ENCODE measurements around the gene PPP2R5A.
"Not testable (repeated sequence)": the region's sequence is repeated elsewhere in the genome, so short reads cannot be mapped to it uniquely, and the experiment has no call there.

Gene PPP2R5A

DNA sequence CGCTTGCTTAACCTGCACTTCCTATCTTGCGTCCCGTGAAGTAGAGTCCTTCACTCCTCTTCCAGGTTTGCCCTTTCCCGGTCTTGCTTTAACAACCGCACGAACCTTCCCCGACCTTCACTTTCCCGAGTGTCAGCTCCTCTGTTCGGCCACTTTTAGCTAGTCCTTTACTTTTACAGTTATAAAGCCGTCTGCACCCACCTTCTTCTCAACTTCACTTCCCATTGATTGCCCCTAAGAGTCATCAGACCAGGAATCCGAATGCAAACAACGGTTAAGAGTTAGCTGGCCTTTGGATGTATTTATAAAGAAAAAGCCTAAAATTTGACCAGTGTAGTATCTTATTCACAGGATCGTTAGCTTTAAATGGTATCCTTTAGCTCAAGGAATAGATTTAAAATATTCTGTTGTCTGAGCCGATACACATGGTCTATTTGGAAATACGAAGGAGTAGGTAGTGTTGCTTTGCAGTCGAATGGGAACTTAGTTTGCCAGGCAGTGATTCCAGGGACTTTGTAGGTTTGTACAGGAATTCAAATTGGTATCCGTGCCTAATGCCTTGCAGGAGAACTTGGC is 1.4 kb downstream of the PPP2R5A start:
- H3K27me3 ChIP-seq (ENCODE audit: low read length): no peaks in the 10 kb centered on the region

DNA sequence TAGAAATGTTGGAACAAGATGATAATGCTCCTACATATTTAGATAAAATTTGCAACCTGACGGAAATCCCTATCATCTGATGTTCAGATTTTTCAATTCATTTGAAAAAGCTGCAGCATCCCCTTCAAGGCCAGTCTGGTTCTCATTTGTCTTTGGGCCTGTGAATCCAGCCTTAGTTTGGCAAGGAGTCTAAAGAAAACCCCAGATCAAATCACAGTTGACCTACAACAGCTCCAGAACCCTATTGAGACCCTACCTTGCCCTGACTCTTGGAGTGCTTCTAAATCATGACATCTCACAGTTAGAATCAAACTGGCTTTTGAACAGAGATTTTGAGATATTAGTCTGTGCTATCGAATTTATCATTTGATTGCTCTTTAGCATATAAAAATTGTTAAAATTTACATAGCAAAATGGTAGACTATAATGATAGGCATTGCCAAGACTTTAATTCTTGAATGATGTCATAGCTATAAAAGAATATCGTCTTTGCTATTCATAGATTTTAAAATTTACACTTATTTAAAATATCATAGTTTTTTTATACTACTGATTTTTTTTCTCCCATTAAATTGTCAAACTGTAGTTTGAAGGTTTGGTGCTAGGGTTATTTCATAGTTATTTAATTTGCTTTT is 2.2 kb downstream of the PPP2R5A start:
- Histone ChIP-seq H4K20me1 (ENCODE audit: low read depth, low read length) (peaks cover 21% of the 10 kb centered on the region; the same call in 1 of the 2 replicates), H3K9ac (ENCODE audit: low read length) (peak overlapping the region; percentile 83), H3K4me3 (ENCODE audit: insufficient read depth, low read length, poor library complexity, severe bottlenecking) (peak overlapping the region; percentile 93), H3K36me3 (ENCODE audit: low read length) (no peaks in the 10 kb centered on the region; the same call in 1 of the 2 replicates), H3F3A (ENCODE audit: insufficient read depth) (peaks cover 15% of the 10 kb centered on the region), H3K9me3 (ENCODE audit: insufficient read depth, low read length) (no peaks in the 10 kb centered on the region), H3K9me2 (replicated peaks; ENCODE audit: insufficient read depth, low read length) (no peaks in the 10 kb centered on the region), H3K4me2 (ENCODE audit: low read depth, low read length, poor library complexity, severe bottlenecking) (peak overlapping the region; percentile 99), H3K79me2 (ENCODE audit: insufficient read depth, low read length) (peaks cover 62% of the 10 kb centered on the region), H3K27ac (ENCODE audit: low read depth, low read length) (peak overlapping the region; percentile 88; the same call in 1 of the 2 replicates), H2AFZ (ENCODE audit: low read depth, low read length, severe bottlenecking) (no peak overlapping the region), H3K27me3 (ENCODE audit: low read length) (no peaks in the 10 kb centered on the region)
- TF ChIP-seq, protein P1, sequence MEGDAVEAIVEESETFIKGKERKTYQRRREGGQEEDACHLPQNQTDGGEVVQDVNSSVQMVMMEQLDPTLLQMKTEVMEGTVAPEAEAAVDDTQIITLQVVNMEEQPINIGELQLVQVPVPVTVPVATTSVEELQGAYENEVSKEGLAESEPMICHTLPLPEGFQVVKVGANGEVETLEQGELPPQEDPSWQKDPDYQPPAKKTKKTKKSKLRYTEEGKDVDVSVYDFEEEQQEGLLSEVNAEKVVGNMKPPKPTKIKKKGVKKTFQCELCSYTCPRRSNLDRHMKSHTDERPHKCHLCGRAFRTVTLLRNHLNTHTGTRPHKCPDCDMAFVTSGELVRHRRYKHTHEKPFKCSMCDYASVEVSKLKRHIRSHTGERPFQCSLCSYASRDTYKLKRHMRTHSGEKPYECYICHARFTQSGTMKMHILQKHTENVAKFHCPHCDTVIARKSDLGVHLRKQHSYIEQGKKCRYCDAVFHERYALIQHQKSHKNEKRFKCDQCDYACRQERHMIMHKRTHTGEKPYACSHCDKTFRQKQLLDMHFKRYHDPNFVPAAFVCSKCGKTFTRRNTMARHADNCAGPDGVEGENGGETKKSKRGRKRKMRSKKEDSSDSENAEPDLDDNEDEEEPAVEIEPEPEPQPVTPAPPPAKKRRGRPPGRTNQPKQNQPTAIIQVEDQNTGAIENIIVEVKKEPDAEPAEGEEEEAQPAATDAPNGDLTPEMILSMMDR (IDR thresholded peaks at IDR 0.05; ENCODE audit: insufficient read depth, low read length, poor library complexity, severe bottlenecking): no peak
- no peak for TF ChIP-seq EZH2phosphoT487 (conservative IDR thresholded peaks at IDR 0.05; ENCODE audit: low read length)

More for the DNA sequence above, 1.4 kb downstream of the PPP2R5A start:
- peaks cover 15% of the 10 kb centered on the region for H3F3A ChIP-seq (ENCODE audit: insufficient read depth)
- H3K4me3 ChIP-seq (ENCODE audit: insufficient read depth, low read length, poor library complexity, severe bottlenecking): peak overlapping the region; percentile 93
- no peaks in the 10 kb centered on the region for H3K9me2 ChIP-seq (replicated peaks; ENCODE audit: insufficient read depth, low read length)
- H2AFZ ChIP-seq (ENCODE audit: low read depth, low read length, severe bottlenecking): peak overlapping the region; percentile 59
- H4K20me1 ChIP-seq (ENCODE audit: low read depth, low read length): peaks cover 14% of the 10 kb centered on the region; the same call in 1 of the 2 replicates
- H3K27ac ChIP-seq (ENCODE audit: low read depth, low read length): peak overlapping the region; percentile 88
- H3K9ac ChIP-seq (ENCODE audit: low read length): peak overlapping the region; percentile 83
- TF ChIP-seq, protein P1 (IDR thresholded peaks at IDR 0.05; ENCODE audit: insufficient read depth, low read length, poor library complexity, severe bottlenecking): no peak
- no peak for TF ChIP-seq EZH2phosphoT487 (conservative IDR thresholded peaks at IDR 0.05; ENCODE audit: low read length)
- no peaks in the 10 kb centered on the region for H3K9me3 ChIP-seq (ENCODE audit: insufficient read depth, low read length)
- H3K79me2 ChIP-seq (ENCODE audit: insufficient read depth, low read length): peaks cover 55% of the 10 kb centered on the region
- peak overlapping the region; percentile 99 for H3K4me2 ChIP-seq (ENCODE audit: low read depth, low read length, poor library complexity, severe bottlenecking)
- H3K36me3 ChIP-seq (ENCODE audit: low read length): no peaks in the 10 kb centered on the region; the same call in 1 of the 2 replicates

DNA sequence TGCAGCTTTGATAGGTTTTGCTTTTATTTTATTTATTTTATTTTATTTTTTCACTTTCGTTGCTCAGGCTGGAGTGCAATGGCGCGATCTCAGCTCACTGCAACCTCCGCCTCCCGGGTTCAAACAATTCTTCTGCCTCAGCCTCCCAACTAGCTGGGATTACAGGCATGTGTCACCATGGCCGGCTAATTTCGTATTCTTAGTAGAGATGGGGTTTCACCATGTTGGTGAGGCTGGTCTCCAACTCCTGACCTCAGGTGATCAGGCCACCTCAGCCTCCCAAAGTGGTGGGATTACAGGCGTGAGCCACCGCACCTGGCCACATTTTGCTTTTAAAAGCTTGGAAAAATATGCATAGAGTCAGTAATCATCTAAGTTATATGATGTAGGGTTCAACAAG is 2.8 kb downstream of the PPP2R5A start:
- Histone ChIP-seq H3K4me2 (ENCODE audit: low read depth, low read length, poor library complexity, severe bottlenecking) (peak overlapping the region; percentile 99), H3K79me2 (ENCODE audit: insufficient read depth, low read length) (peaks cover 68% of the 10 kb centered on the region), H3F3A (ENCODE audit: insufficient read depth) (peaks cover 15% of the 10 kb centered on the region), H4K20me1 (ENCODE audit: low read depth, low read length) (peaks cover 27% of the 10 kb centered on the region; the same call in 1 of the 2 replicates), H3K9ac (ENCODE audit: low read length) (0 out of 2 replicates have a peak overlapping the region, but pooled peaks have one; percentile 6), H3K4me3 (ENCODE audit: insufficient read depth, low read length, poor library complexity, severe bottlenecking) (peak overlapping the region; percentile 43)
- H3K9me2 ChIP-seq (replicated peaks; ENCODE audit: insufficient read depth, low read length); H3K27ac ChIP-seq (ENCODE audit: low read depth, low read length); H3K27me3 ChIP-seq (ENCODE audit: low read length); H3K9me3 ChIP-seq (ENCODE audit: insufficient read depth, low read length); H2AFZ ChIP-seq (ENCODE audit: low read depth, low read length, severe bottlenecking); H3K36me3 ChIP-seq (ENCODE audit: low read length): not testable (repeated sequence)

DNA sequence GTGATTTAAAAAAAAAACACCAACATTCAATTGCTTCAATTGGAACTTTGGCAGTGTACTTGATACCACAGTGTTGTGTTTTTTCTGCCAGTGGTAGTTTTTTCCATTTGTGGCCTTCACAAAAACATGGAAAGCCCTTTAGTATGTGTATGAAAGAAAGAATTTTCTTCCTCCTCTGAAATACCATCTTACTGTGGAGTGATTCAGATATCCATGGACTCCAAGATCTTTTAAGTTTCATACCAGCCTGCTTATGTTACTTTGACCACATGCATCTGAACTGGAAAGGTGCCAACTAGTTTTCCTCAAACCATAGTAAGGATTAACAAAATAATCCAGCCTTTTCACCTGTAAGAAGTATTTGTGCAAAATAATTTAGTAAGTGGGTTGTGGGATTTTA is 3.4 kb downstream of the PPP2R5A start:
- TF ChIP-seq, protein P1 (IDR thresholded peaks at IDR 0.05; ENCODE audit: insufficient read depth, low read length, poor library complexity, severe bottlenecking): no peak
- TF ChIP-seq EZH2phosphoT487 (conservative IDR thresholded peaks at IDR 0.05; ENCODE audit: low read length): no peak
- Histone ChIP-seq H3F3A (ENCODE audit: insufficient read depth) (peaks cover 14% of the 10 kb centered on the region), H3K27ac (ENCODE audit: low read depth, low read length) (no peak overlapping the region), H4K20me1 (ENCODE audit: low read depth, low read length) (peaks cover 34% of the 10 kb centered on the region; the same call in 1 of the 2 replicates), H2AFZ (ENCODE audit: low read depth, low read length, severe bottlenecking) (no peak overlapping the region), H3K9ac (ENCODE audit: low read length) (0 out of 2 replicates have a peak overlapping the region, but pooled peaks have one; percentile 6), H3K4me3 (ENCODE audit: insufficient read depth, low read length, poor library complexity, severe bottlenecking) (peak overlapping the region; percentile 43), H3K36me3 (ENCODE audit: low read length) (no peaks in the 10 kb centered on the region; the same call in 1 of the 2 replicates), H3K27me3 (ENCODE audit: low read length) (no peaks in the 10 kb centered on the region), H3K9me2 (replicated peaks; ENCODE audit: insufficient read depth, low read length) (no peaks in the 10 kb centered on the region), H3K9me3 (ENCODE audit: insufficient read depth, low read length) (no peaks in the 10 kb centered on the region), H3K4me2 (ENCODE audit: low read depth, low read length, poor library complexity, severe bottlenecking) (peak overlapping the region; percentile 99), H3K79me2 (ENCODE audit: insufficient read depth, low read length) (peaks cover 75% of the 10 kb centered on the region)

Data from SU-DHL-6 (cell line).